CD4-positive, alpha-beta T cell treated with Interferon alpha-2 for 1 hour (primary cell): ENCODE results near the gene RASGRP4.
A peak's percentile ranks its signal among the peaks of the same experiment; 100 is the strongest.

Source experiments
- DNase-seq, 2 donors: peaks; one replicate each; pipeline ENCODE4 v3.0.0-alpha.2; 2020 to 2022

RASGRP4 gene

DNA sequence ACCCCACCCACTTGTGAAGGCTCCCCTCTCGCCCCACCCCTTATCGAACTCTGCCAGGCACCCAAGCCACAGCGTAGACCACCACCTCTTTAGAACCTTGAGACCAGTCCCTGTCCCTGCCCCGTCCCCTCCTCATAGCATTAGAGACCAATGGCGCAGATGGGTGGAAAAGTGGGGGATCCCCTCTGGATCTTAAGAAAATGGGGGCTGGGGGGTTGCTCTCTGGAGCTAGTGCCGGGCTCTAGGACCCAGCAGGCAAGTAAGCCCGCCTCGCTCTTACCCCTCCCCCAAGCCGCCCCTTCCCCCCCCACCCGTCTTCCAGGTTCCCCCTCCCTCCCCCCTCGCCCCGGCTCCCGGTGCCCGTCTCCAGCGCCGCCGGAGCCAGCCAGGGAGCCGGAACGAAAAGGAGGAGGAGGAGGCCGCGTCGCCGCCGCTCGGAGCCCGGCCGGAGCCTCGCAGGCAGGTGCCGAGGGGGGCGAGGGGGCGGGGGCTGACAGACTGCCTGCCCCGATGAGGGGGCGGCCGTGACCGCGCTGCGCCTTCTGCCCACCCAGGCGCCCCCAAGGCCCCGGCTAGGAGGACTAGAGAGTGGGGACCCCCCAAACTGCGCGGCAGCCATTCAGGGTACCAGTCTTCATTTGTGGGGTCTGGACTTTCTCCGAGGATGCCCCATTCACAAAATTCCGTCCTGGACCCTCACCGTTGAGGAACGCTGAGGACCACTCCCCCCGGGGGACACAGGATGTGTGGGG lies 37.5 kb downstream of the RASGRP4 start, which contains the start of gene SPRED3:
TSS of gene SPRED3 (plus strand) at position 349 of the 752 bp plus-strand sequence. CDS start 1,606 bp downstream, outside the sequence.
- no peak for DNase-seq

DNA sequence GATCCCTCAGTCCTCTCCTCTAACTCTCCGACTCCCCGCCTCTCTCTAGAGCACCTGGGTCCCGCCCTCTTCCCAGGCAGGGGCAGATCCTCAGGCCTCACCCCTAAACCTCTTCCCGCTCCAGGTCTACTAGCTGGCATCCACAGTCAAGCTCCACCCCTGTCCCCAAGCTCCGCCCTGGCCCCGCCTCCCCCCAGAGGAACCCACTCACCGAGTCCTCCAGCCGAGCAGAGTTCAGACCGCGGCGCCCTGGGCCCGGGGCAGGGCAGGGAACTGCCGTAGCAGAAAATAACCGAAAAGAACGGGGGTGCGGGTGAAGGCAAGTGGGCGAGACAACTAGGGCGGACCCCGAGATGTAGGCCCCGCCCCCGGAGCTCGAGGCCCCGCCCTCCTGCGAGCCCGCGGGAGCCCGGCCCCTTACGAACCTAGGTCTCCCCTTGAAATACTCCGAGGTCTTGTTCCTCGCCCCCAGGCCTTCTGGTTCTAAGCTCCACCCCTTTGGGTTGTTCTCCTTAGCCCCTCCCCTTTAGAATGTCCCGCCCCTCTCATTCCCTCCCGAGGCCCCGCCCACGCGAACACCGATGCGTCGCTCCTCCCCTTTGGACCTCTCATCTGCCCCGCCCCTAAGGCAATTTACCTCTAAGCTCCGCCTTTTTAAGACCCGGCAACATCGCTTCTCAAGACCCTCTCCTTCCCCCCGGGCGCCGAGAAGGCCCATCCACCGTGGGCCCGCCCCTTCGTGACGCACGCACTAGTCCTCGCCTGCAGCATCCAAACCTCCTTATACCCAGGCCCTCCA lies 38.3 kb downstream of the RASGRP4 start, which contains the start of gene GGN:
TSS of gene GGN (minus strand) at position 485 of the 799 bp plus-strand sequence. CDS start 773 bp downstream, outside the sequence.
- DNase-seq: peak; percentile 81 to 89

DNA sequence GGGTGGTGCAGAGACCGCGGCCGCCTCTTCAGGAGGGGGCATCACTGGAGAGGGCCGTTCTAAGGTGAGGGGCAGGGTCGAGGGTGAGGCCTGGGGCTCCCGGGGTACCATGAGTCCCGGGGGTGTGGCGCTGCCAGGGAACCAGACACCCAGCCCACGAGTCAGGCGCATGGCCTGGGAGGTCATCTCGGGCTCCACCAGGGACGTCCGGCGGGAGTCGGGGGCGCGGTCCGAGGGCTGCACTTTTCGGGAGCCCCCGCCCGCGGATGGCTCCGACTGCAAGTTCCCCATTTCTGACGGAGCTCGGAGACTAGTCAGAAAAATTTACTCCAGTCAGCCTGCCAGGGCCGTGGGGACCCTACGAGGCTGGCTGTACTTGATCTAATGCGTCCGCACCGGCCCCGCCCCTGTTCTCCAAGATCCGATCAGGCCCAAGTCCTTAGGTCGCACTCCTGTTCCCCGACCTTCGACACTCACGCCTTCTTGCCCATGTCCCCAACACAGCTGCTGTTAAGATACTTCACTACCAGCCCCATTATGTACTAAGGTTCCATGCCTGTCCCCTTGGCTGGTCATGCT lies 39.0 kb downstream of the RASGRP4 start:
- no peak for DNase-seq

DNA sequence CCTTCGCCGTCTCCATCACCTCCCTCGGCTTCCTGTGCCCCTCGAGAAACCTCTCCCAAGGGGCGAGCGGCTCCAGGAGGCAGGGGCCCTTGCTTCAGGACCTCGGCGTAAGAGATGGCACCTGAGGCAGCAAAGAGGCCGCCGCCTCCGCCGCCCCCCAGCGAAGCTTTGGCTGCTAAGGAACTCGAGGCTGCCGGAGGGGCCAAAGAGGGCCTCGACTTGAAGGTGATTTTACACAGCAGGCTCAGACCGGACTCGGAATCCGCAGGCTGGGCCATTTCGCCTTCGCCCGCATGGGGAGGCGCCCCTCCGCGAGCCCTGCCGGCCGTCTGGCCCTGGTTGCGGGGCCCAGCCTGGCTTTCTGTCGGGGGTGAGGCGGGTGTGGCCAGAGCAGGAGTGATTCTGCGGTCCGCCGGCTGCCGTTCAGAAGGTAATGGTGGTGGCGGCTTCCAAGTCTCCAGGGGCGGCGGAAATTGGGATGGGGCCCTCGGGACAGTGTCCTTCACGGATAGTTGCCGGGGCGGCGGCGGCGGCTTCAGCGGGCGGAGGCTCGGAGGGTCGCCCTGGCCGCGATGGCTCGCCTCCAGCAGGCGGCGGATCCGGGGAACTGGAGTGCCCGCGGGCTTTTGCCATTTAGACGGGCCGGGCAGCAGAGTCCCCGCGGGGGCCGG lies 39.6 kb downstream of the RASGRP4 start:
- DNase-seq: no peak

DNA sequence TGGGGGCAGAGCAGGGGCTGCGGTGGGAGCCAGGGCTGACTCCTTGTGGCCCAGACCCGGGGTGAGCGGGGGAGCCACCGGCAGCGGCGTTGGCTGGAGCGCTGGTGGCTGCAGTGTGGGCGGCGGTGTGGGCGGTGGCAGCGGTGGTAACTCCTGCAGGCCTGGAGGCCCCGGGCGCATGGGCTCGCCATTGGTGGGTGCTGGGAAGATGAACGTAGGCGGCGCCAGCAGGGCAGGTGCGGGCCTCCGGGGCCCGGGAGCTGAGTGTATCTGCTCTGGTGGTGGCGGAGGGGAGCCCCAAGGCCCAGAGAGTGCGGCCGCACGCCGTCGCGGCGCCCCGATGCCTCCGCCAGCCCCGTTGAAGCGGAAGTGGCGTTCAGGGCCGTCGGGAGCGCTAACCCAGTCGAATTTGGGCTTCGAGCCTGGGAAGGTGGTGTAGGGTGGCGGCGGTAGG lies 40.2 kb downstream of the RASGRP4 start:
- peak in 1 of 2 donors; percentile 16 for DNase-seq

DNA sequence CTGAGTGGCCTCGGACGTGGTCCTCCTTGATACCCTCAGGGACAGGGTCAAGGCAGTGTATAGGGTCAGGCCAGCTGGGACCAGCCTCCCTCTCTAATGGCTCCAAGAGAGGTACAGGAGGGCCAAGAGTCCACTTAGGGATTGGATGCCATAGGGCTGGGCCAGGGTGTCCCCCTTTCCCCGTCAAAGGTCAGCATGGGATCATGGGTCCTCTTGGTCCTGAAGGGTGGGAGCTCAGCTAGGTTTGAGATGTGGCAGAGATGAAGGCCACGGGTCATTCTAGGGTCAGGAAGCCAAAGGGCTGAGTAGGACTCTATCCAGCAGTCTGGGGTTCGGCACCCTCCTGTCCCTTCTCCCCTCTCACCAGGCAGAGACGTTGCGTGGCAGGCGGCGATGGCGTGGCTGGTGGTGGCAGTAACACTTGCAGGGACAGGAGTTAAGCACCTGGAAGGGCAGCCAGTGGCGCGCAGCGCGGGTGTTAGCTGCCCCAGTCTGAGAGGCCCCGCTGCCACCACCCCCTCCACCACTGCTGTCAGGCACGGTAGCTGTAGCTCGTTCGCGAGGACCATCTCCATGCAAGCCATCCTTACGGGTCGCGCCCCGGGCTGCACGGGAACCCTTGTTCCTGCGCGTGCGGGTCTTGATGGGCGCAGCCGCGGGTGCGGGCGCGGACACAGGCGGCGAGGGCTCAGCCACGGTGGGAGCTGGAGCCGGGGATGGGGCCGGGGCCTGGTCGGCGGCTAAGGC lies 40.8 kb downstream of the RASGRP4 start:
- no peak for DNase-seq

DNA sequence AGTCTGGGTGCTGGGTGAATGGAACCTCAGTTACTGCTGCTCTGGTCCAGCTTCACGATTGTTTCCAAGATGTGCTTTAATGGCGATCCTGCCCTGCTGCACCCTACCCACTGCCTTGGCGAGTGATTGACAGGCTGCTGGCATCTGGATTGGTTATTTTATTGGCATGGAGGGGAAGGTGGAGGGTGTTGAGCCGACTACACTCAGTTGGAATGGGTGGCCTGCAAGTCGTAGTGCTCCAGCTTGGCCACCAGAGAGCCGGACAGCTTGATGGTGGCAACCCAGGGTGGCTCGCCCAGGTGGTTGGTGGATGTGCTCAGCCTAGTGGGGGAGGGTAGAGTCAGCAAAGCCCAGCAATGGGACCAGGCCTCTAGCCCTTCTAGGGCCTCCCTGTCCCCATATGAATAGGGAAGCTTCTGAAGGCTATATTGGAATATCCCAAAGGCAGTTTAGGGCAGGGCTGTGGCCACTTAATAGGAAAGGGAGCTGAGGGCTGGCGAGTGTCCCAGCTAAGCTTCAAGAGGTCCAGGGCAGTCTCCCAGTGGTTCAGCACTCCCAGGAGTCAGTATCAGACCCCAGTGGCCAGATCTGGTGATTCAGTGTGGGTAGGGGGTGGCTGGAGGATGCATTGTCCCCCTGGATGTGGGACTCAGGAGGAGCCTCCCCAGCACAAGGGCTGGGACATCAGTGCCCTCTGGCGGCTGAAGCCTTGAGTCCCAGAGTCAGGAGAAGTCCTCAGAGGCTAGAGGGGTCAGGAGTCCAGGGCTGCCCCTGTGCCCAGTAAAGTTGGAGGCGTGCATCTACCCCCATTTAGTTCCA lies 41.6 kb downstream of the RASGRP4 start:
- DNase-seq: no peak

DNA sequence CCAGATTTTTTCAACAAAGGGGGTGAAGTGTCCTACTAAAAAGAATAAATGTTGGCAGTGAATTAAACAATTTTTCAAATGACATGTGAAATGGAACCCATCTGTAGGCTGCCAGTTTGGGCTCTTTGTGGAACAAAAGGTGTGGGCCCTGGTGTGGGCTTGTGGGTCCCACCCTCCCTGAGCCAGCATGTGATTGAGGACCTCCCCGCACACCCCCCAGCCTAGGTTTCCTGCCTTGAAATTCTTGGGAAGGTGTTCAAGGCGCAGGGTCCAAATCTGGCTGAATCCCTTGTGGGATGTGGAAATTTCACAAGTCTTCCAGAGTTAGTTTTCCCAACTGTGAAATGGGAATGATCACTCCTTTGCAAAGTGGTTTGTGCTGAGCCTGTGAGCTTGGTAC lies 42.3 kb downstream of the RASGRP4 start:
- DNase-seq: no peak

DNA sequence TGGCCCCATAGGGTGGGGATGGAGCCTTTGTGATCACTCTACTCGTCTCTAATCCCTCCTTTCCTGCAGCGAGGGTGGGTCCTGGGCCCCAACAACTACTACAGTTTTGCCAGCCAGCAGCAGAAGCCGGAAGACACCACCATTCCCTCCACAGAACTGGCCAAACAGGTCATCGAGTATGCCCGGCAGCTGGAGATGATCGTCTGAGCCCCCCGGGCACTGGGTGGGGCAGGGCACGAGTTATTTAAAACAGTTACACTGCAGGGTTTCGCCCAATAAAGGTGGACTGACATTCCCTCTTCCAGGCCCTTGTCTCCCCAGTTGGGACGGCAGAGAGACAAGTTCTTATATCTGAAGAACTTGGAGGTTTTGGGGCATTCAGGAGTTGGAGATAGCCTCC lies 42.8 kb downstream of the RASGRP4 start:
- DNase-seq: no peak

DNA sequence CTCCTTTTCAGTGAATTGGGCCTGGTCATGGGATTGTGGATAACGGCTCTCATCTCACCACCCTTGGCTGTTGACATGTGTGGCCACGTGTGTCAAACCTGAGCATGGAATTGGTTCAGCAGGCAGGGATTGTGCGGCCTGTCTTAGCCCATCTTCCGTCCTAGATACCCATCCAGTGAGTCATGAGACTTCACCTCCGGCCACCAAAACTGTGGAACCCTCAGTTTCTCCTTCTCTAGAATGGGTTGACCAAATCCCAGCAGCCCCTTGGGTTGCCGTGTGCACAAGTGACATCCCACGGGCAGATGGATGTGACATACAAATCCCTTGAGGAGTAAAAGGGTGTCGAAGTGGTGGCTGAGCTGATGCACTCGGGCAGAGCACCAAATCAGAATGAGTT lies 44.9 kb downstream of the RASGRP4 start:
- no peak for DNase-seq

DNA sequence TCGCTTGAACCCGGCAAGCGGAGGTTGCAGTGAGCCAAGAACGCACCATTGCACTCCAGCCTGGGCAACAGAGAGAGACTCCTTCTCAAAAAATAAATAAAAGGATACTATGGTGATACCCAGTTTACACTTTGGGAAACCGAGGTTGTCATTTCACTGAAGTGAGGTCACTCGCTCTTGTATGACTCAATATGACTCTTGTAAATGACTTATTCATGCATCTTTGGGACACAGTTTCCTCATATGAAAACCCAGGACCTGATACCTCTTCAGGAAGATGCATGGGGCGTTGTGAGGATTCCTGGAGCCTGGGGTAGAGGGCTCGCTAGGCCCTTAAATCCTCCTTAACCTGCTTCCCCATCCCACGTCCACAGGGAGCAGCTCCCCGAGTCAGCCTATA lies 47.2 kb downstream of the RASGRP4 start:
- no peak for DNase-seq

DNA sequence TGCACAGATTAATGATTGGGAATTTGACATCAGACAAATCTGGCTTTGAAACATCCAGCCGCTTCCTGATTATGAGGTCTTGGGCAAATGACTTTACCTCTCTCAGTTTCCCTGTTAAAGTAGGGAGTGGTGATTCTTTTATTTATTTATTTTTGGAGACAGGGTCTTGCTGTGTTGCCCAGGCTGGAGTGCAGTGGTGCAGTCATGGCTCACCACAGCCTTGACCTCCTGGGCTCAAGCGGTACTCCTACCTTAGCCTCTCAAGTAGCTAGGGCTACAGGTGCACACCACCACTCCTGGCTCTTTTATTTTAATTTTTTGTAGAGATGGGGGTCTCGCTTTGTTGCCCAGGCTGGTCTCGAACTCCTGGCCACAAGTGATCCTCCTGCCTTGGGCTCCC lies 49.0 kb downstream of the RASGRP4 start:
- no peak for DNase-seq

DNA sequence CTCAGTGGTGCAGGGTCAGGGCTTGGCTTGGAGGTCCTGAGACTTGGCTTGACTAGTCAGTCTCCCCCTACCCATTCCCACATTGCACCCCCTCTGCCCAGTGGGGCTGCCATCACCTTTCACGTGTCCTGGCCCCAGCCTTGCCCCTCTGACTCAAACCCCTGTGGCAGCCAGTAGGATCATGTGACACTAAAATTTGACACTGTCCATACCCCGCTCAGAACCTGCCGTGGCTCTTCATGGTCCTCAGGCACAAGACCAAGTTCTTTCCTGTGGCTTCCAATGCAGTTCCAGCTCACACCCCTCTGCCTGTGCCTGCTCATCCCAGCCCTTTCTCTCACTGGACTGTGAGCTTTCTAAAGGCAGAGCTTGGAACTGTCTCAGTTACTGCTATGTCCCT lies 49.4 kb downstream of the RASGRP4 start:
- no peak for DNase-seq

DNA sequence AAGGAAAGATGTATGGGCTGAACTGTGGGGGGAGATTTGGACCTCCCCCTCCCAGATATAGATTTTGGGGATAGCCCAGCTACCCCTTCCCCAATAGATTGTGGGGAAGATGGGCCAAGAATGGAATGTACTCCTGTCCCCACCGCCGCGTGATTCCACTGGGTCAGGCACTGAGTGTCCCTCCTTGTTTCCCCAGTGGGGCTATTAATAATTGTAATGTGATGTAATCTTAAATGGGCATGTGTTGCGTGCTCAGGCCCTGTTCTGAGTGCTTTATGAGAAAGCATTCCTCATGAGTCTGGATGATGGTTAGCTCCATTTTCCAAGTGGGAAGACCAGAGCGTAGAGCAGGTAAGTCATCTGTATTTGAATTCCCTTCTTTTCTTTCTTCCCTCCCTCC lies 50.3 kb downstream of the RASGRP4 start:
- DNase-seq: no peak

DNA sequence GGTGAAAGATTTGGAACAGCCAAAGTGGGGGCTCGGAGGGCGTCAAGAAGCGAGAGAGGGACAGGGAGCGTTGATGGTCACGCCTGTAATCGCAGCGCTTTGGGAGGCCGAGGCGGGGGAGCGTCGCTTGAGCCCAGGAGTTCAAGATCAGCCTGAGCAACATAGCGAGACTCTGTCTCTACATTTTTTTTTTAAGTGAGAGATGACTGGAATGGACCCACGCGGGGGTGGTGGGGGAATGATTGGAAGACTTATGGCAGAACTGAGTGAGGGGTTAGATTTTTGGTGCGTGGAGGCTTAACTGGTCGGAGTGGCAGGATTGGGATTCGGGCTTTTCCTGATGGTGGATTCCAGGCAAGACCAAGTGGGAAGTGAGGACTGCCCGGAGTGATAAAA lies 50.9 kb downstream of the RASGRP4 start:
- no peak for DNase-seq

DNA sequence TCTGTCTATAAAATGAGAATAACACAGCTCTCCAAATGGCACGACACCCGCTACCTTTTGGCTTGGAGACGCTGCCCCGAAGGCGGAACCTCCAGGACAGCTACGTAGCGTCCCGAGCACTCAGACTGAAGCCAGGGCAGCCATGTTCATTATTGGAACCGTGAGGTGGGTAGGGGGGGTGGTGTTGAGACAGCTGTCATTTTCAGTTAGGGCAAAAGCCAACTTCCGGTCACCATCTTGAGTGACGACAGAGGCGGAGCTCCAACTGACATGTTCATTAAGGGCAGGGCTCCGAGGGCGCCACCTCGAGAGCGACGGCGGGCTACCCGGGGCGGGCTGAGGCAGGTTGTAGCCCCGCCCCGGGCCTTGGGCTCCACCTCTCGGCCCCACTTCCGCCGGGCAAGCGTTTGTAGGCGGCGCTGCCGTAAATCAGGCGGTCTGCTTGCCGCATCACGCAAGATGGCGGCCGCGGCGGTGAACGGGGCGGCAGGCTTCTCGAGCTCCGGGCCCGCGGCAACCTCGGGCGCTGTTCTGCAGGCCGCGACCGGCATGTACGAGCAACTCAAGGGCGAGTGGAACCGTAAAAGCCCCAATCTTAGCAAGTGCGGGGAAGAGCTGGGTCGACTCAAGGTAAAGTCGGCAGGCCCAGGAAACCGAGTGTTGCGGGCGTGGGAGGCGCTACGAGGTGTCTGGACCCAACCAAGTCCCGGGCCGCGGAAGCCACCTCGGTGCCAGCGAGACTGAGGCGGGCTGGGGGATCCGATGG lies 51.5 kb downstream of the RASGRP4 start, which contains the start of gene PSMD8:
TSS of gene PSMD8 (plus strand) at position 240 of the 766 bp plus-strand sequence. CDS start at position 271, 31 bp downstream.
- DNase-seq: peak; percentile 99 to 100

DNA sequence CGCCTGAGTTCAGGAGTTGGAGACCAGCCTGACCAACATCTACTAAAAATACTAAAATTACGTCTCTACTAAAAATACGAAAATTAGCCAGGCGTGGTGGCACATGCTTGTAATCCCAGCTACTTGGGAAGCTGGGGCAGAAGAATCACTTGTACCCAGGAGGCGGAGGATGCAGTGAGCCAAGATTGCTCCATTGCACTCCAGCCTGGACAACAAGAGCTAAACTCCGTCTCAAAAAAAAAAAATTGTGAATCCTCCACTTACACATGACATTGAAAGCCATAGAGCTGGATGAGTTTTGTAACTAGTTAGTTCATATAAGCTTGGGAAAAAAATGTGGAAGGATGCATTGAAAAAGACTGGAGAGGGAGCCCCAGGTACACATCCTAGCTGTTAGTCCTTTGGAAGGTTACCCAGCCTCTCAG lies 52.1 kb downstream of the RASGRP4 start:
- DNase-seq: no peak

DNA sequence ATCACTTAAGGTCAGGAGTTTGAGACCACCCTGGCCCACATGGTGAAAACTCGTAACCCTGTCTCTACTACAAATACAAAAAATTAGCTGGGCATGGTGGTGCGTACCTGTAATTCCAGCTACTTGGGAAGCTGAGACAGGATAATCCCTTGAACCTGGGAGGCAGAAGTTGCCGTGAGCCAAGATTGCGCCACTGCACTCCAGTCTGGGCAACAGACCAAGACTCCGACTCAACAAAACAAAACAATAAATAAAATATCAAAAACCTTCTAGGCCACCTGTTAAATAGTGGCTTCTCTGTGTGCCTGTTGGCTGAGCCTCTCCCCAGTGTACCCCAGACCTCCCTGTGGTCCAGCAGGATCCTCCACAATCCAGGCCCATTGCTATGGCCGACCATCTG lies 54.9 kb downstream of the RASGRP4 start:
- no peak for DNase-seq

DNA sequence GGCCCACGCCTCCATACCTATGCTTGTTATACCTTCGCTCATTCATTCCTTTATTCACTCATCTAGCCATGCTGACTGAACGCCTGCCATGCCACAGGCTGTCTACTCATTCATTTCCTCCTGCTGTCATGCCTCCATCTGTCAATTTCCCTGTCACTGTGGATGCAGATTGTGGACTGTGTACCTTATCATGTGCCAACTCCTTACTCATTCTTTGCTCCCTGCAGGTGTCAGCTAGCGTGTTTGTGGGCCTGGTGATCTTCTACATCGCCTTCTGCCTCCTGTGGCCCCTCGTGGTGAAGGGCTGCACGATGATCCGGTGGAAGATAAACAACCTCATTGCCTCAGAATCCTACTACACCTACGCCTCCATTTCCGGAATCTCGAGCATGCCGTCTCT lies 55.7 kb downstream of the RASGRP4 start:
- no peak for DNase-seq

DNA sequence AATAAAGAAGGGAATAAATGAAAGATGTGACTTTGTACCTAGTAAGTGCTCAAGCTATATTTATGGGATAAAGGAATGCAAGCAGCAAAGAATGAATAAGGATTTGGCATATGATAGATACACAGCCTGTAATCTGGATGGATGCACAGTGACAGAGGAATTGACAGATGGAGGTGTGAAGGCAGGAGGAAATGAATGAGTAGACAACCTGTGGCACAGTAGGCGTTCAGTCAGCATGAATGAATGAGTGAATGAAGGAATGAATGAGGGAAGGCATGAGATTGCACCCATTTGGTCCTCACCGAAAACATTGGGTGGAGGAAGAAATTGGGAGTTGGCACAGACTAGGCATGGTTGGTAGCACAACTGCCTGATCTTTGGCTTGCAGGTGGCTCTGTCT lies 56.4 kb downstream of the RASGRP4 start:
- DNase-seq: no peak
